ENCODE measurements around the gene EVC2. TPM values are rescaled to one million over a fixed set of nuclear protein-coding genes. Genes with fewer than 3 reads are reported as not detected.

EVC2 gene, protein sequence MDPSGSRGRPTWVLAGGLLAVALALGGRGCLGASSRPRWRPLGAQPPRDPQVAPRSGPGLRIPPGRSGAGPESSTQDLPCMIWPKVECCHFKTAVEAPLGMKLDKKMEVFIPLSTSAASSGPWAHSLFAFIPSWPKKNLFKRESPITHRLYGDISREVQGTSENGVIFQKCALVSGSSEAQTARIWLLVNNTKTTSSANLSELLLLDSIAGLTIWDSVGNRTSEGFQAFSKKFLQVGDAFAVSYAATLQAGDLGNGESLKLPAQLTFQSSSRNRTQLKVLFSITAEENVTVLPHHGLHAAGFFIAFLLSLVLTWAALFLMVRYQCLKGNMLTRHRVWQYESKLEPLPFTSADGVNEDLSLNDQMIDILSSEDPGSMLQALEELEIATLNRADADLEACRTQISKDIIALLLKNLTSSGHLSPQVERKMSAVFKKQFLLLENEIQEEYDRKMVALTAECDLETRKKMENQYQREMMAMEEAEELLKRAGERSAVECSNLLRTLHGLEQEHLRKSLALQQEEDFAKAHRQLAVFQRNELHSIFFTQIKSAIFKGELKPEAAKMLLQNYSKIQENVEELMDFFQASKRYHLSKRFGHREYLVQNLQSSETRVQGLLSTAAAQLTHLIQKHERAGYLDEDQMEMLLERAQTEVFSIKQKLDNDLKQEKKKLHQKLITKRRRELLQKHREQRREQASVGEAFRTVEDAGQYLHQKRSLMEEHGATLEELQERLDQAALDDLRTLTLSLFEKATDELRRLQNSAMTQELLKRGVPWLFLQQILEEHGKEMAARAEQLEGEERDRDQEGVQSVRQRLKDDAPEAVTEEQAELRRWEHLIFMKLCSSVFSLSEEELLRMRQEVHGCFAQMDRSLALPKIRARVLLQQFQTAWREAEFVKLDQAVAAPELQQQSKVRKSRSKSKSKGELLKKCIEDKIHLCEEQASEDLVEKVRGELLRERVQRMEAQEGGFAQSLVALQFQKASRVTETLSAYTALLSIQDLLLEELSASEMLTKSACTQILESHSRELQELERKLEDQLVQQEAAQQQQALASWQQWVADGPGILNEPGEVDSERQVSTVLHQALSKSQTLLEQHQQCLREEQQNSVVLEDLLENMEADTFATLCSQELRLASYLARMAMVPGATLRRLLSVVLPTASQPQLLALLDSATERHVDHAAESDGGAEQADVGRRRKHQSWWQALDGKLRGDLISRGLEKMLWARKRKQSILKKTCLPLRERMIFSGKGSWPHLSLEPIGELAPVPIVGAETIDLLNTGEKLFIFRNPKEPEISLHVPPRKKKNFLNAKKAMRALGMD
- polyA plus RNA-seq (ENCODE audit: insufficient read length in 10 of 10): 1 to 10 TPM; 3.5 to 6.8 (median 4.7) TPM
- long read RNA-seq, donor 1, full-length matches to known transcripts: 1 of 1 reads
- long read RNA-seq, donor 1, partial matches to known transcripts: 0 of 1 reads
- long read RNA-seq, donor 1, other reads (novel, unspliced or antisense): 0 of 1 reads
- long read RNA-seq, donor 2: 0 reads
- long read RNA-seq, donor 3: 0 reads
- long read RNA-seq, donor 4, full-length matches to known transcripts: 1 of 1 reads
- long read RNA-seq, donor 4, partial matches to known transcripts: 0 of 1 reads
- long read RNA-seq, donor 4, other reads (novel, unspliced or antisense): 0 of 1 reads
- long read RNA-seq, donor 5: 0 reads
- long read RNA-seq, donor 6: 0 reads
- long read RNA-seq, donor 7: 0 reads
- long read RNA-seq, donor 8: 0 reads
- long read RNA-seq, donor 9: 0 reads

DNA sequence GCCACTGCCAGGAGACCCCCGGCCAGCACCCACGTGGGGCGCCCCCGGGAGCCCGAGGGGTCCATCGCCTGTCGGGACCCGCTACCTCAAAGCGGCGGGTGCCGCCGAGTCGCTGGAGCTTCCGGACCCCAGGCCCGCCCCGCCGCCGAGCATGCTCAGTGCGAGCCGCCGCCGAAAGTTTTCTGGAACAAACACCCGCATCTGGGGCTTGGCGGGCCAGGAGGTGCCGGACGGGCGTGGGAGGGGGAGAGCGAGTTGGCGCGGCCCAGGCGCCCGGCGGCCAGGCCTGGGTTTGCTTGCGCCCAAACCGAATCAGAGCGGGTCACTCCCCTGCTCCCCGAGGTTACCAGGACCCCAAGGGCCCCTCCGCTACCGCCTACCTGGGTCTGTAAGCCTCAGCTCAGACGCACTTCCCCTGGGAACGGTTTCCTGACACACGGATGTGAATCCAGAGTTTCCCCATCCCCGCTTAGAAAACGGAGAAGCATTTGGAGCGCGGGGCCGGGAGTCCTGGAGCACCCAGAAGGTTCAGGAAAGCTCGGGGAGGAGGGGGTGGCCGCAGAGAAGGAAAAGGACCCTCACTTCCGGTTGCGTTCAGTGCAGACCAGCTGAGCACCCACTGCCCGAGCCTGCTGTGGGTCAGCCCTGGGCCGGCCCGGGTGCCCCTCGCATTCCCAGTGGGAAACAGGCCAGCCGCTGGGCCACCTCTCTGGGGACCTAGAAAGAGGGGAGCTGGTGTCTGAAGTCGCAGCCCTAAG is at the start of gene EVC2:
TSS of gene EVC2 (minus strand) at position 111 of the 758 bp plus-strand sequence. CDS start at position 65, 46 bp downstream.
- peak; percentile 61 to 89 (median 76) for DNase-seq

DNA sequence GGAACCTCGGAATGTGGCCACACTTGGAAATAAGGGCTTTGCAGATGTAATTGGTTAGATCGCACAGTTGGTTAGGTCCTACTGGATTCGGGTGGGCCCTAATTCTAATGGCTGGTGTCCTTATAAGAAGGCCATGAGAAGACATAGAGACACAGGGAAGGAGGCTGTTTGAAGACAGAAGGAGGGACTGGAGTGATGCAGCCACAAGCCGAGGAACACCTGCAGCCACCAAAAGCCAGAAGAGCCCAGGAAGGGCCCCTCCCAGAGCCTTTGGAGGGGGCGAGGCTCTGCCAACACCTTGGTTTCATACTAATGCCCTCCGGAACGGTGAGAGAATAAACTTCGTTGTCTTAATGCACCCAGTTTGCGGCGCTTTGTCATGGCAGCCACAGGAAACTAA is 49.6 kb upstream of the EVC2 start:
- DNase-seq: no peak

DNA sequence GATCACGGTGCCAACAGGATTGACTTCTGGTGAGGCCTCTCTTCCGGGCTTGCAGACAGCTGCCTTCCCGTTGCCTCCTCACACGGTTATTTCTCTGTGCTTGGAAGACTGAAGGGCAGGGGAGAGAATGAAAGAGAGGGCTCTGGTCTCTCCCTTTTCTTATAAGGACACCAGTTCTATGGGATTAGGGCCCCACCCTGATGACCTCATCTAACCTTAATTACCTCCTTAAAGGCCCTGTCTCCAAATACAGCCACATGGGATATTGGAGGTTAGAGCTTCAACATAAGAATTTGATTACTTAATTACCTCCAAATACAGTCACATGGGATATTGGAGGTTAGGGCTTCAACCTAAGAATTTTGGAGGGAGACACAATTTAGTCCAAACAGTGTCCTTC is 49.2 kb upstream of the EVC2 start:
- DNase-seq: no peak

DNA sequence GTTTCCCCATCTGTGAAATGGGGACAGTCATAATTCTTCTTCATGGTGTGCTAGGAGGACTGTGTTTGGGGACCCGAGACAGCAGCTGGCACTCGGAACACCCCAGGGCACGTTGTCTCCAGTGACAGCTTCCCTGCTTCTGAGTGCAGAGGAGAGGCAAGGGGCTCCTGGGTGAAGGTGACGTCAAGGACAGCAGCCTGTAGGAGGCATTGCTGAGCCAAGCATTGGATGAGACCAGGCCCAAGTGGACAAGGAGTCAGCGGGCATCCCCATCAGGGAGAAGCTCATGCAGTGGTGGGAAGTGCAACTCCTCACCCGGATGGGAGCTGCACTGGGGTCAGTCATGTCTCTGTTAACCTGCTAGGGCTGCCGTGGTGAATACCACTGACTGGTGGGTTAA is 48.7 kb upstream of the EVC2 start:
- no peak for DNase-seq

DNA sequence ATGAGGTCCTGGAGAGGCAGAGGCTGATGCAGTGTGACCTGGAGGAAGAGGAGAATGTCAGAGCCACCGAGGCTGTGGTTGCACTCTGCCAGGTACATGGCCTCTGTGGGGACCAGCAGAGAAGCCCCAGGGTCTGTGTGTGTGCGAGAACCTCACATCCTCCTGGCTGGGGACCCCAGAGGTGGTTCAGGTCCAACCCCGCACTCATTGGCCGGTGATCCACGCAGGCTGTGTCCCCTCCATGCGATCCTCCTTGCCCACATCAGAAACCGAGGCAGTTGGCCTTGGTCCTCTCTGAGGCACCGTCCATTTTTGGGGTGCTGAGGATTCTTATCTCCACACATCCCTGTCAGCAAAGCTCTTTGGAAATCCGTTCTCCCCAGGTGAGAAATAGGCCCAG is 47.9 kb upstream of the EVC2 start:
- DNase-seq: no peak

DNA sequence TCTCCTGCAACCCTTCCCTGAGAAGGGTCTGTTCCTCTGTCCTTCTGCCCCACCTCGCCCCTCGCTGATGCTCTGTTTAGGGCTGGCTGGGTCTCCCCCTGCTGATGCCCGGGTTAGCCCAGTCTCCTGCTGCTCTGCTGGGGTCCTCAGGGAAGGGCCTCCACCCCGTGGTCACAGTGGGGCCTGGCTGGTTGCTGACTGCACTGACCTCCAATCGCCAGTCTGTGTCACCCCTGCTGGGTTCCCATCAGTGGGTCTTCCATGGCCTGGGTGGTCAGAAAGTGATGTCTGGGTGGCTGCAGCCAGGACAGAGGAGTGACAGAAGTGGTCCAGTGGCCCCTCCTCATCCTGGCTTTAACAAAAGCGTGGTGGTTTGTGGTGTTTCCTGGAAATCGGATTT is 47.3 kb upstream of the EVC2 start:
- DNase-seq: no peak

DNA sequence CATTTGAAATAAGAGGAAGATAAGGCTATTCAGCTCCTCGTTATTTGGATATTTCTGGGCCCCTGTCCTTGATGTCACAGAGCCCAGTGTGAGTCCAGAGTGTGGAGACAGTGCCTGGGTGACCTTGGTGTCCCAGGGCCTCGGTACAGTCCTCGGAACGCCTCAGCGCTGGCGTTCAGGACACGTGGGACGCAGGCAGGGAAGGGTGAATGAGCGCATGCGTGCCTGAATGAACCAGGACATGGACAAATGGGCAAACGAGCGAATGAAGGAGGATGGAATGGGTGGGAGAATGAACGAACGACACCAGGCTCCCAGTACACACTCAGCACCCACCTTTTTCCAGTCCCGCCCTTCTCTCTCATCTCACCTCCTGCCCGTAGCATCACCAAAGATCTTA is 46.8 kb upstream of the EVC2 start:
- no peak for DNase-seq

DNA sequence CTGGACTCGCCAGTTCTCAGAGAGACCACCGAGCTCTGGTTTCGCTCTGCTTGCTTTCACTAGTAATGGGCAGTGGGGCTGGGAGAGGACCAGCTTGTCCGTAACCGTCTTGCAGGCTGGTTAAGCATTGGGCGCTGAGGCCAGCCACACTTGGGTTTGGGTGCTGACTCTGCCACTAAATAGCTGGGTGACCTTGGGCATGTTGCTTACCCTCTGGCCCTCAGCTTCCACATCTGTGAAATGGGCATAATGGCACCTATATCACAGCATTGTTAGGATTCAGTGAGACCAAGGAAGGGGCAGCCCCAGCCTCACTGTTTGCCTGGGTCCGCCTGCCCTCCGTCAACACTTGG is 46.1 kb upstream of the EVC2 start:
- no peak for DNase-seq

DNA sequence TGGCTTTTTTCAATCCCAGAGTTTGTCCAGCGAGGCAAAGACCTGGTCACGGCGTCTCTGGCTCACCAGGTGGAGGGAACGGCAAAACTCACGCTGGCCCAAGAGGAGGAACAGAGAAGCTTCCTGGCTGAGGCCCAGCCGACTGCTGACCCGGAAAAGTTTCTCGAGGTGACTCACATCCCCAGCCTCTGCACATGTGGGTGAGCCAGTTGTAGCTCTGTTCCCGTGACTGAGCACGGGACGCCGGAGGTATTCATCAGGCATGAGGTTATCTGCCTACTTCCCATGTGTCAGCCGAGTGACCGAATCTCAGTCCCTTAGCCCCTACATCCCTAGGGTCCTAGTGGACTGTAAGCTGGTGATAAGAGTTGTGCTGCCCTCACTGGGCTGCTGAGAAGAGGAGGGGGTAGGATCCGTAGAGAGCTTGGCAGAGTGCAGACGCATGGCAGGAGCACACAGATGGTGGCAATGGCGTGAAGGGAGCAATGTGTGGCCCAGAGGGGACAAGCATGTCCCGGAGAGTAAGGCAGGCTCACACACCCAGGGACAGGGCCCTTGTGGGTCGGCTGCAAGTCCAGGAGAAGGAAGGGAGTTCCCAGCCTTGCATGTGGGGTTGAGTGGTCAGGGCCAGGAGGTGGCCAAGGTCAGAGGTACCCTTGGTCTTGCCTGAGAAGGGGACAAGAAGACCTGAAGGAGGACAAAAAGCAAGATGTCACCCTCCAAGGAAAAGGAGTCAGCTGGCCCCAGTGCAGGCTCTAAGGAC is 45.6 kb upstream of the EVC2 start:
- DNase-seq: no peak

DNA sequence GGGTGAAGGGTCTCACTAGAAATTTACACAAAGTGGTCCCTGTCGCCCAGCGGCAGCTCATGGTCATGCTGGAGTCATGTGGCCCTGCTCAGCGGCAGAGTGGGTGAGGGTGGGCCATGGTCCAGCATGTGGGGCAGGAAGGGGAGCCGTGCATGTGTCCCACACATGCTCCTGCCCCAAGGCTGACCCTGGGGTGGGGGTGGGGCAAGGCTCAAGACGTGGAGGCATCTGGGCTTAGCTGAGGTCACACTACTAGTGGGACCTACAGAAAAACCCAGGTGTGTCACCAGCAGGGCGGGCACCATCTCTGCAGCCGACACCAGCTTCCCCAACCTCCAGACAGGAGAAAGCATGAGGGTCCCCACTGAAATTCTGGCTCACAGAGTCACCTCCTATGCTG is 45.0 kb upstream of the EVC2 start:
- DNase-seq: no peak

DNA sequence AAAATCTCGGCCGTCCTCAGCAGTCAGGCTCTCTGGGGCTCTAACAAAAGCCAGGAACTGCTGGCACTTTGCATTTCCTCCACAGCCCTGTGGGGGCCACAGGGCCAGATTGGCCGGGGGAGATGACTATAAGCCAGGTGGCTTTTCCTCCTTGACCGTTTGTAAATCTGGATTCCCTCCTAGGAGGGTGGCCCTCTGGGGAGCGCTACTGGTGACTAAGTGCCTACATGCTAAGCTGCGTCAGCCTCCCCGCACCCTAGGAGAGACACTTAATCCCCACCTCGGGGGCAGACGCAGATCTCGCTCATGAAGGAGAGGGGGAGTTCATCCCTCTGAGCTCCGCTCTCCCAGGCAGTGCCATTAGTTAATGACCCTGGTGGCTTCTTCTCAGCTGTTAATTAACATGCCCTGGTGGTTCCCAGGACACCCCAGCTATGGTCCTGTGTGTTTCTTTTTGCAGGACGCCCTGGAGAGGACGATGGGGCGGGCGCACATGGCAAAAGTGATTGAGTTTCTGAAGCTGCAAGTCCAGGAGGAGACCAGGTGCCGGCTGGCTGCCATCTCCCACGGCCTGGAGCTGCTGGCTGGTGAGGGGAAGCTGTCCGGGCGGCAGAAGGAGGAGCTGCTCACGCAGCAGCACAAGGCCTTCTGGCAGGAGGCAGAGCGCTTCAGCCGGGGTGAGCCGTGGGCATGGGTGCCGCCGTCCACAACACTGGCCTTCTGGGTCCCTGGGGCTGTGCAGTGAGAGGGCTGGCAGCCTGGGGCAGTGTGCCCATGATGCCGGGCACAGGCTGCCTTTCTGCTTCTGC is 44.2 kb upstream of the EVC2 start:
- DNase-seq: no peak

DNA sequence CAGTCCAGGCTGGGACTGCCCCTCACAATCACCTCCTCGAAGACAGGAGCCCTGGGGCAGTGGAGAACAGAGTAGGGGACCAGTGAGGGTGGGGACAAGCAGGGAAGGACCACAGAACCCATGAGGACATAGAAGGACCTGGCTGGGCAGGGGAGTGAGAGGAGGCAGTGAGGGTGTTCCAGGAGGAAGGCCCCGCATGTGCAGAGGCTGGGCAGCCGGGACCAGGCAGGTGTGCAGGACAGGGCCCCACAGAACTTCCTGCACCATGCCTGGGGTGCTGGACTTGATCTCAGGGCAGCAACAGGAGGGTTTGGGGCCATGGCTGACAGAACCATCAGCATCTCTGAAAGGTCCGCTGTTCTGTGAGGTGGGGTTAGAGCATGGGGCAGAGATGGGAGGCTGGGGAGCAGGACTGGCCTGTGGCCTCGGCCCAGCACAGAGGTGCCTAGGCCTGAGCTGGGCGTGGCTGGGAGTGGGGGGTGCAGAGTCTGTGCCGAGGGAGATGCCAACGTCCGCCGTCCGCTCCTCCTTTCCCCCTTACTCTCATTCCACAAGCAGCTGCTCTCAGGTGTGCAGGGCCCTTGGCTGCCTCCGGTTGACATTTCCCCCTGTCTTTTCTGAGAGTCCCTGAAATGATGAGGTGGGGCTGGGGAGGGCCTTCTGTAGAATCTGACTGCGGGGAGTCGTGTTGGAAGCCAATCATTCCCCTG is 43.5 kb upstream of the EVC2 start:
- no peak for DNase-seq

DNA sequence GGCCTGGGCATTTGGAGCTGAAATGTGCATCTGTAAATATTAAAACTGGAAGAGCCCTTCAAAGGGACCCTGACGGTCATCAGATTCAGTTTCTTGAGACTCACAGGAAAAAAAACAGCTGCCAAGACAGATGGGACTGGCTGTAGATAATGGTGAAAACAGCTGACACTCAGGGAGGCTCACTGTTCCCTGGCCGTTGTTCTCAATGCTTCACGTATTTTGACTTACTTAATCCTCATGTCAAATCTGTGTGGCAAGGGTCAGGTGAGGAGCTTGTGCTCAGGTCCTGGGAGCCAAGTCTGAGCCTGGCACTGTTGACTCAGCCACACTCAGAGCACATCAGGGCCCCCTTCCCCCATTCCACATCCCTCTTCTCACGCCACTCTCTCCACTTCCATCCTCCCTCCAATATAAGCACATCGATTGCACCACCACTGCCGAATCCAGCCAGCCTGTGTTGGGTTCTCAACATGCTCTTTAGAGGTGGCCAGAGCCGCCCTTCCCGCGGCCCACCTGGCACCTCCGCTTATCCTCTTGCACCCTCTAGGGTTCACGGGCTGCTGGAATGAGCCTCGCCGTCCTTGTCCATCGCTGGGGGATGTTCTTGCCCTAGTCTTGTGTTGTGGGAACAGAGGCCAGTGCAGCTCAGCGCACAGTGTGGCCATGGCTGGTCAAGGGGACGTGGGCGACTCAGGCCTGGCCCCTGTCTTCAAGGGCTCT is 42.7 kb upstream of the EVC2 start:
- peak in 2 of 3 donors; percentile 20 to 38 for DNase-seq

DNA sequence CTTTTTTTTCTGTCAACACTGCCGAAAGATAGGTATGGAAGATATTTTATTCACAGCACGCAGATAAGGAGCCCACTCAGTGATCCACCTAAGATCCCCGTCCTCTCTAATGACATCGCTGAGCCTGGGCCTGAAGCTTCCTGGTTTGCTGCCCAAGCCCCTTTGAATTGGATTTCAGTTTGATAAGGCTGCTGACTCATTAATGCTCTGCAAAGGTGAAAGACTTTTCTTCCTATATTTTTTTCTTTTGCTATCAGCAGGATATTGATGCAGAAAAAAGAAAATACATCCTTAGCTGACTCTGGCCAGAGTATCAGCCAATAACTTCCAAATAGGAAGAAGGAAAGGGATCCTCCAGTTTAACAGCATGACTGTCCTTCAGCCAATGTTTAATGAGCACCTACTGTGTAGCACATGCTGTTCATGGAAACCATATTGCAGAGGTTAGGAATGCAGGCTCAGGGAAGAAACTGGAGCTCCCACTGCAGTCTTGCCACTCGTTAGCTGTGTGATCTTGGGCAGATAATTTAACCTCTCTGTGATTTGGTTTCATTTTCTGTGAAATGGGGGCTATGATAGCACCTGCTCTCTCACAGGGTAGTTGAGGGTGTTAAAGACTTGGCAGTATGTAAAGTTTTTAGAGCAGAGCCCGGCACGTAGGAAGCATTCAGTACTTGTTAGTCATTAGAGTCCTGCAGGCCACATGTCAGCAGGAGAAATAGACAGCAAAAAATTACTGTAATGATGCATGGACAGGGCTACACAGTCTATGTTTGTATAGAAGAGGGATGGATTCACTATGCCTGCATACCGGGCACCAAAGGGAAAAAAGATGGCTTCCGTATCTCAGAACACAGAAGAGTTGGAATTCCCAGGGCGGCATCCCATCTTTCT is 41.9 kb upstream of the EVC2 start:
- no peak for DNase-seq

DNA sequence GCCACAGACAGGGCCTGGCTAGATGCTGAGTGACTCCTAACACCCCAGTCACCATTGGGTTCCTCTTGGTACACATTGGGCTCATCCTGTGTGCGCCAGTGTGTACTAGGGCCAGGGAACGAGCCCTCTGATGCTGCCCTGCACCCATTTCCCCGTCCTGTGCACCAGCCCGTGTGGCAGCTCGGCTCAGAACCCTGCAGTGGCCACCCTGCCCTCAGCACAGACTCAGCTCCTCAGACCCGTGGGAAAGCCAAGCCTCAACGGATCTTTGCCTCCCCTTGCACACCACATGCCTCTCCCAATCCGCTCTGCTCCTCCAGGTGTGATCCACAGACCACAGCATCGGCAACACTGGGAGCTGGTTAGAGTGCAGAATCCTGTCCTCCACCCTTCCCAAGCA is 41.2 kb upstream of the EVC2 start:
- no peak for DNase-seq

DNA sequence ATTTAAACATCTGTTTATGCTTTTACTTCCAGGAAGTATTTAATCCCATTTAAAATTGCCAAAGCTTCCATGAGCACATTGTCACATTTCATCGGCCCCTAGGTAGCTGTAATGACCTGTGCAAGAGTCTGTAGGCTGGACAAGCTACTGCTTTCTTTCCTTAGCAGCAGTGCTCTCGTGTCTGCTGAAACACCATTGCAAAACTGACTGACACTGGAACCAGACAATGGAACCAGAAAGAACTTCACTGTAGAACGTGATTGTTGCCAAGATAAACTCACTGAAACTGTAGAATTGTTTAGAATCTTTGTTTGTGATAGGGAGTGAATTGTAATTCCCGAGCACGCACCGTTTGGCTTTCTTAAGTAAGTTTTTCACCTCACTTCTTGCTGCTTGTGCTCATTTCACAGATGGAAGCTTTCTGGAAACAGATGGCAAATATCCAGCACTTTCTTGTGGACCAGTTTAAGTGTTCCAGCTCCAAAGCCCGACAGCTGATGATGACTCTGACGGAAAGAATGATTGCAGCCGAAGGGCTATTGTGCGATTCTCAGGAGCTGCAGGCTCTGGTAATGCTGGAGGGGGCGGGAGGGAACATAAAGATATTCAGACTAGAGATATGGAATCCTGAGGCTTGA is 39.5 kb upstream of the EVC2 start:
- peak; percentile 67 to 85 (median 81) for DNase-seq
